SK-N-SH (cell line): Measurements from ENCODE around the gene MYO1E. TPM values are rescaled to one million over a fixed set of nuclear protein-coding genes. Genes with fewer than 3 reads are reported as not detected.

ENCODE experiments used
- CTCF ChIA-PET: fragments of 300-600, 350-600 bp; formaldehyde crosslinking; extraction: SDS; loops from one replicate; lab custom pipeline; 2021; lab: Yijun Ruan, JAX
- POLR2A ChIA-PET: fragments of 350-600 bp; sonication (Branson Sonifier 250); formaldehyde crosslinking; extraction: SDS; loops from one replicate; lab custom pipeline; 2020; ENCODE audit warnings: antibody characterized with exemption, inconsistent platforms; lab: Yijun Ruan, JAX
- DNase-seq: peaks from one replicate; pipeline ENCODE4 v3.0.0; 2012
- H2AFZ ChIP-seq: fragments of 200-600 bp; sonication (generic); 2 replicates; pipeline ENCODE4 v1.8.1; 2016; ENCODE audit warnings: antibody characterized with exemption, mild to moderate bottlenecking, low read depth
- H3F3A ChIP-seq: fragments of 200-600 bp; sonication (generic); replicated peaks from 2 replicates; pipeline ENCODE3; 2016; ENCODE audit warnings: antibody characterized with exemption, mild to moderate bottlenecking; ENCODE audit not compliant: insufficient read depth
- H3K27ac ChIP-seq, 2 experiments: fragments of 200-500 bp in 1 of 2; fragments of 200-600 bp in 1 of 2; sonication (Bioruptor generic) in 1 of 2; sonication (generic), shearing (Covaris generic) in 1 of 2; 2 replicates each; pipeline versions ENCODE4 v1.5.1 to v1.6.1; 2014 to 2016; ENCODE audit warnings: low read depth in 2 of 2, inconsistent platforms in 1 of 2, low read length in 1 of 2, mild to moderate bottlenecking in 1 of 2, mixed read lengths in 1 of 2
- H3K27me3 ChIP-seq: fragments of 200-600 bp; sonication (generic), shearing (Covaris generic); 2 replicates; pipeline ENCODE4 v1.6.1; 2016; ENCODE audit warnings: mixed run types; ENCODE audit not compliant: insufficient read depth
- H3K36me3 ChIP-seq, 2 experiments: fragments of 200-500 bp in 1 of 2; fragments of 200-600 bp in 1 of 2; sonication (Bioruptor generic) in 1 of 2; sonication (generic) in 1 of 2; replicated peaks in 1 of 2; 2 replicates each; pipeline versions ENCODE3 to v1.5.1; 2014 to 2016; ENCODE audit warnings: low read length in 1 of 2, mild to moderate bottlenecking in 1 of 2; ENCODE audit not compliant: insufficient read depth in 2 of 2, control insufficient read depth in 1 of 2
- H3K4me1 ChIP-seq, 2 experiments: fragments of 200-500 bp in 1 of 2; fragments of 200-600 bp in 1 of 2; sonication (Bioruptor generic) in 1 of 2; sonication (generic), shearing (Covaris generic) in 1 of 2; 2 replicates each; pipeline versions ENCODE4 v1.5.1 to v1.6.1; 2014 to 2016; ENCODE audit warnings: low read depth in 1 of 2, low read length in 1 of 2, mixed run types in 1 of 2; ENCODE audit not compliant: insufficient read depth in 2 of 2, control insufficient read depth in 1 of 2
- H3K4me2 ChIP-seq: fragments of 200-600 bp; sonication (generic), shearing (Covaris generic); 2 replicates; pipeline ENCODE4 v1.6.1; 2017; ENCODE audit warnings: mixed run types
- H3K4me3 ChIP-seq, 2 experiments: fragments of 200-500 bp in 1 of 2; fragments of 200-600 bp in 1 of 2; sonication (Bioruptor generic) in 1 of 2; sonication (generic), shearing (Covaris generic) in 1 of 2; 2 replicates each; pipeline versions ENCODE4 v1.5.1 to v1.8.1; 2014 to 2016; ENCODE audit warnings: low read depth in 2 of 2, inconsistent platforms in 1 of 2, low read length in 1 of 2, mild to moderate bottlenecking in 1 of 2, mixed read lengths in 1 of 2, moderate library complexity in 1 of 2
- H3K79me2 ChIP-seq: fragments of 200-600 bp; sonication (generic); 2 replicates; pipeline ENCODE4 v1.8.1; 2017; ENCODE audit warnings: mild to moderate bottlenecking; ENCODE audit not compliant: insufficient read depth
- H3K9ac ChIP-seq: fragments of 200-600 bp; sonication (generic); 2 replicates; pipeline ENCODE4 v1.6.1; 2017; ENCODE audit warnings: mixed run types
- H3K9me2 ChIP-seq: fragments of 200-600 bp; sonication (generic); 2 replicates; pipeline ENCODE4 v1.6.1; 2017; ENCODE audit warnings: mixed run types
- H3K9me3 ChIP-seq: fragments of 200-600 bp; sonication (generic); 2 replicates; pipeline ENCODE4 v1.6.1; 2017; ENCODE audit warnings: mixed run types, mild to moderate bottlenecking, moderate library complexity
- H4K20me1 ChIP-seq: fragments of 200-600 bp; sonication (generic); 2 replicates; pipeline ENCODE4 v1.6.1; 2017; ENCODE audit warnings: mild to moderate bottlenecking, mixed run types; ENCODE audit not compliant: insufficient read depth
- CHD2 ChIP-seq: fragments of 150-350 bp; IDR thresholded peaks from 2 replicates; pipeline ENCODE4 v1.6.1; 2018; ENCODE audit warnings: low read length; ENCODE audit not compliant: partially characterized antibody
- EZH2phosphoT487 ChIP-seq: fragments of 200-600 bp; sonication (generic); IDR thresholded peaks from 2 replicates; pipeline ENCODE4 v1.6.1; 2017; ENCODE audit warnings: low read depth, mixed run types, mild to moderate bottlenecking, antibody characterized with exemption, moderate library complexity, borderline replicate concordance
- FOSL2 ChIP-seq: IDR thresholded peaks from 2 replicates; pipeline ENCODE4 v1.4.0; 2012; ENCODE audit warnings: low read depth, mild to moderate bottlenecking, moderate library complexity, borderline replicate concordance
- FOXJ3 ChIP-seq: sonication (generic); formaldehyde crosslinking; IDR thresholded peaks from 2 replicates; pipeline ENCODE4 v1.5.1; 2020; ENCODE audit warnings: mild to moderate bottlenecking, missing genetic modification reagents
- FOXM1 ChIP-seq: IDR thresholded peaks from 2 replicates; pipeline ENCODE4 v1.4.0; 2012; ENCODE audit warnings: low read depth, mild to moderate bottlenecking
- GABPA ChIP-seq: IDR thresholded peaks from 2 replicates; pipeline ENCODE4 v1.4.0; 2012; ENCODE audit warnings: low read depth, mild to moderate bottlenecking
- JUND ChIP-seq: IDR thresholded peaks from 2 replicates; pipeline ENCODE4 v1.4.0; 2012
- MXI1 ChIP-seq: IDR thresholded peaks from 2 replicates; pipeline ENCODE4 v1.6.1; 2012; ENCODE audit warnings: mild to moderate bottlenecking, low read depth, low read length, improper control_type of control experiment
- NFIC ChIP-seq: IDR thresholded peaks from 2 replicates; pipeline ENCODE4 v1.4.0; 2012; ENCODE audit warnings: borderline replicate concordance
- POLR2AphosphoS5 ChIP-seq: IDR thresholded peaks from 2 replicates; pipeline ENCODE4 v1.6.1; 2012; ENCODE audit warnings: low read depth, low read length
- RAD21 ChIP-seq: IDR thresholded peaks from 2 replicates; pipeline ENCODE4 v1.6.1; 2012; ENCODE audit warnings: mild to moderate bottlenecking, low read length
- RCOR1 ChIP-seq: fragments of 150-350 bp; IDR thresholded peaks from 2 replicates; pipeline ENCODE4 v1.6.1; 2017; ENCODE audit warnings: antibody characterized with exemption, low read length
- REST ChIP-seq: IDR thresholded peaks from 2 replicates; pipeline ENCODE4 v1.6.1; 2012; ENCODE audit warnings: mild to moderate bottlenecking, low read depth, low read length, moderate library complexity
- RFX5 ChIP-seq: IDR thresholded peaks from 2 replicates; pipeline ENCODE4 v1.6.1; 2012; ENCODE audit warnings: mild to moderate bottlenecking, improper control_type of control experiment, low read length
- TEAD4 ChIP-seq: IDR thresholded peaks from 2 replicates; pipeline ENCODE4 v1.4.0; 2012; ENCODE audit warnings: mild to moderate bottlenecking, borderline replicate concordance; ENCODE audit not compliant: insufficient read depth
- USF2 ChIP-seq: fragments of 150-350 bp; IDR thresholded peaks from 2 replicates; pipeline ENCODE4 v1.6.1; 2017; ENCODE audit warnings: antibody characterized with exemption, low read length, low read depth, borderline replicate concordance
- WGBS: methylation state at CpG from one replicate; pipeline ENCODE4 v1.1.6; 2017; ENCODE audit warnings: low lambda C conversion rate; 5-methylcytosine and 5-hydroxymethylcytosine counted together
- polyA plus RNA-seq, 3 experiments: library from polyadenylated mRNA; depleted of rRNA; stranded (reverse); fragments of >200 nt; gene quantifications; 2 replicates each; pipeline ENCODE4 v1.2.3, GENCODE V29; 2012
- TF ChIP-seq, protein P1 (sequence below): IDR thresholded peaks from 2 replicates; pipeline ENCODE4 v1.4.0; 2012; ENCODE audit warnings: low read depth, borderline replicate concordance

Gene MYO1E
- polyA plus RNA-seq, 1 of the 3 experiments (the other 2 are of a cell fraction): 9.7 TPM

- Histone ChIP-seq H3K4me1 (peaks cover 0 to 5% of the 10 kb centered on the region in 2 experiments; a peak in 1 of 4 replicates), H3K9me2 (no peaks in the 10 kb centered on the region), H3K4me2 (no peak overlapping the region)
- TF ChIP-seq RCOR1 (no peak), EZH2phosphoT487 (no peak), NFIC (no peak), REST (no peak), RAD21 (no peak), JUND (no peak), CHD2 (no peak), FOXJ3 (no peak), MXI1 (no peak), TEAD4 (no peak), RFX5 (no peak), FOXM1 (no peak), FOSL2 (no peak), USF2 (no peak), POLR2AphosphoS5 (no peak), GABPA (no peak)
- TF ChIP-seq, protein P1, sequence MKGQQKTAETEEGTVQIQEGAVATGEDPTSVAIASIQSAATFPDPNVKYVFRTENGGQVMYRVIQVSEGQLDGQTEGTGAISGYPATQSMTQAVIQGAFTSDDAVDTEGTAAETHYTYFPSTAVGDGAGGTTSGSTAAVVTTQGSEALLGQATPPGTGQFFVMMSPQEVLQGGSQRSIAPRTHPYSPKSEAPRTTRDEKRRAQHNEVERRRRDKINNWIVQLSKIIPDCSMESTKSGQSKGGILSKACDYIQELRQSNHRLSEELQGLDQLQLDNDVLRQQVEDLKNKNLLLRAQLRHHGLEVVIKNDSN: no peak
- TF ChIP-seq, all 33 proteins: peak for 0
- 77% methylated on average over 15 of the region's 15 CpGs for WGBS
- ChIA-PET POLR2A (no interaction called here), CTCF (interaction anchor here (0.5 kb wide), 2 partner anchors 89 to 179 kb away, joined by 3 read pairs; no protein-coding TSS in a partner anchor)
- H3K4me3 ChIP-seq: no peak overlapping the region
- no peak for DNase-seq
- no peaks in the 10 kb centered on the region for H3K36me3 ChIP-seq
- H3K79me2 ChIP-seq: peaks cover 34% of the 10 kb centered on the region
- no peaks in the 10 kb centered on the region for H4K20me1 ChIP-seq
- H3K27me3 ChIP-seq: no peaks in the 10 kb centered on the region
- no peak overlapping the region for H3K9ac ChIP-seq
- H2AFZ ChIP-seq: no peak overlapping the region
- H3K9me3 ChIP-seq: no peaks in the 10 kb centered on the region
- no peak overlapping the region for H3K27ac ChIP-seq
- H3F3A ChIP-seq: peaks cover under 1% of the 10 kb centered on the region
Measured at GRCh38 chr15:59276225-59277178, 96.2 kb downstream of the MYO1E start.
